ENCODE results near the gene DBN1. TPM values are rescaled to one million over a fixed set of nuclear protein-coding genes. Genes with fewer than 3 reads are reported as not detected.
A peak's percentile ranks its signal among the peaks of the same experiment; 100 is the strongest.

The DBN1 gene
- total RNA-seq, 1 donor from 2014 or later = 21.8 TPM

- H3K9me3 ChIP-seq (replicated peaks) = no peaks in the 10 kb centered on the region
- peaks cover 31% of the 10 kb centered on the region for H3K4me1 ChIP-seq
- peak; percentile 25 for TF ChIP-seq CTCF (IDR thresholded peaks at IDR 0.05; ENCODE audit: borderline replicate concordance)
- peaks cover 10% of the 10 kb centered on the region for H3K36me3 ChIP-seq
- intact Hi-C loops (cut with micrococcal nuclease) = no loop called here
- peak; percentile 60 for DNase-seq
- no peak within 1 kb of the TSS for H3K27ac ChIP-seq (replicated peaks)
- H3K27me3 ChIP-seq (ENCODE audit: low read depth) = peaks cover 50% of the 10 kb centered on the region
- H3K4me3 ChIP-seq = peak within 1 kb of the TSS; percentile 74
Measured at GRCh38 chr5:177446200-177447065, 27.0 kb downstream of the DBN1 start, which contains the start of gene PRR7. Gene PRR7, plus strand, starts transcription at chr5:177446814. Its CDS starts 8,254 bp downstream, at chr5:177455068.

GRCh38 chr5:177445917-177446199 is 27.6 kb downstream of the DBN1 start:
- Histone ChIP-seq H3K9me3 (replicated peaks) (no peaks in the 10 kb centered on the region), H3K4me3 (peak overlapping the region; percentile 74), H3K27me3 (ENCODE audit: low read depth) (peaks cover 46% of the 10 kb centered on the region), H3K27ac (replicated peaks) (no peak overlapping the region), H3K4me1 (peaks cover 28% of the 10 kb centered on the region), H3K36me3 (peaks cover 15% of the 10 kb centered on the region)
- no peak for DNase-seq
- intact Hi-C loops (cut with micrococcal nuclease) = no loop called here
- TF ChIP-seq CTCF (IDR thresholded peaks at IDR 0.05; ENCODE audit: borderline replicate concordance) = no peak

- DNase-seq = no peak
- H3K9me3 ChIP-seq (replicated peaks) = no peaks in the 10 kb centered on the region
- TF ChIP-seq CTCF (IDR thresholded peaks at IDR 0.05; ENCODE audit: borderline replicate concordance) = no peak
- peaks cover 25% of the 10 kb centered on the region for H3K4me1 ChIP-seq
- peaks cover 20% of the 10 kb centered on the region for H3K36me3 ChIP-seq
- intact Hi-C loops (cut with micrococcal nuclease) = no loop called here
- H3K27me3 ChIP-seq (ENCODE audit: low read depth) = peaks cover 41% of the 10 kb centered on the region
- H3K27ac ChIP-seq (replicated peaks) = no peak overlapping the region
- no peak overlapping the region for H3K4me3 ChIP-seq
Measured at GRCh38 chr5:177445052-177445916, 28.1 kb downstream of the DBN1 start.

- Histone ChIP-seq H3K27me3 (ENCODE audit: low read depth) (peaks cover 32% of the 10 kb centered on the region), H3K36me3 (peaks cover 22% of the 10 kb centered on the region), H3K27ac (replicated peaks) (no peak overlapping the region), H3K4me1 (peaks cover 25% of the 10 kb centered on the region), H3K9me3 (replicated peaks) (no peaks in the 10 kb centered on the region), H3K4me3 (no peak overlapping the region)
- DNase-seq = no peak
- intact Hi-C loops (cut with micrococcal nuclease) = no loop called here
- TF ChIP-seq CTCF (IDR thresholded peaks at IDR 0.05; ENCODE audit: borderline replicate concordance) = no peak
Measured at GRCh38 chr5:177444106-177445051, 29.1 kb downstream of the DBN1 start.
